PC-9 (cell line): ENCODE results near the gene FAM174B.

ENCODE experiments used
- CTCF ChIP-seq: fragments of 200-600 bp; sonication (generic); conservative IDR thresholded peaks from 2 replicates; pipeline ENCODE4 v1.6.1; 2017; ENCODE audit warnings: mixed run types, antibody characterized with exemption, mild to moderate bottlenecking, moderate library complexity
- EZH2 ChIP-seq: fragments of 200-600 bp; sonication (generic); IDR thresholded peaks from 2 replicates; pipeline ENCODE4 v1.8.0; 2017; ENCODE audit warnings: antibody characterized with exemption, low read depth

GRCh38 chr15:92579486-92579885 is 76.1 kb downstream of the FAM174B start:
- no peak for TF ChIP-seq CTCF
- no peak for TF ChIP-seq EZH2
